Amniotic stem cell (primary cell): Measurements from ENCODE around the gene REC8.

Experiments used
- DNase-seq: peaks from one replicate; lab custom pipeline; 2025; lab: John Stamatoyannopoulos, UW

The REC8 gene

DNA sequence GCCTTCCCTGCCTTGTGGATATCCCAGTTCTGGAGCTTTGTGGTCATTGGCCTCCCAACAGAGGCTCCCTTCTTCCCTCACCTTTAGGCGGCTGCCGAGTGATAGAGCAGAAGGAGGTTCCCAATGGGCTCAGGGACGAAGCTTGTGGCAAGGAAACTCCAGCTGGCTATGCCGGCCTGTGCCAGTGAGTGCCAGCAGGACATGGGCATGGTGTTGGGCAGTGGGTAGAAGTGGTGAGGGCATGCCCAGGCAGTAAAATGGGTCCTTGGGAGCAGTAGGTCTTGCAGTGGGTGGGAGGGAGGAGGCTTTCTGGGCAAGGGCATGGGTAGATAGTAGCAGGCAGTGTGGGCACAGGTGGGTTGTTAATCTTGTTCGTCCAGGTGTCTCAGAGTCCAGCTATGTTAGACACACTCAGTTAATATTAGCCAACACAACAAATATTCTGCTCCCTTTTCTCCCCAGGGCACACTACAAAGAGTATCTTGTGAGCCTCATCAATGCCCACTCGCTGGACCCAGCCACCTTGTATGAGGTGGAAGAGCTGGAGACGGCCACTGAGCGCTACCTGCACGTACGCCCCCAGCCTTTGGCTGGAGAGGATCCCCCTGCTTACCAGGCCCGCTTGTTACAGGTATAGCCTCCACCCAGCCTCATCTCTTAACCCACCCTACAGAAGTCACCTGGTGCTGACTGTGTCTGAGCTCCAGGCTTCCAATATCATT, 11.9 kb upstream of the REC8 start:
- DNase-seq, result no peak

DNA sequence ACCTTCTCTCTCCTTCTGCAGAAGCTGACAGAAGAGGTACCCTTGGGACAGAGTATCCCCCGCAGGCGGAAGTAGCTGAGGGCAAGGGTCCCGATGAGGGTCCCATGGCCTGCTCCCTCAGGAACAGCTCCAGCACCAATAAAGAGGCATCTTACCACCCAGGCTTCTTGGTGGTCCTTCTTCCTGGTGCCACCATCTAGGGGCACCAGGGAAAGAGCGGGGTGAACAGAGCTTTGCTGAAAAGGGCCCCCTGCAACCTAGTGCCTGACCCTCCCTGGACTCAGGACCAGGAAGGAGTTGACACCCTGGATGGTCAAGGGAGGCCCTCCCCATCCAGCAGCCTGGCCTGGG, 11.4 kb upstream of the REC8 start:
- DNase-seq, result no peak

GRCh38 chr14:24160850-24161804, 10.8 kb upstream of the REC8 start, which contains the start of gene IRF9:
Gene IRF9 (plus strand): TSS chr14:24161265. CDS start chr14:24162145, 880 bp downstream.
- peak; percentile 92 for DNase-seq

- DNase-seq, result no peak
Observed at GRCh38 chr14:24162093-24162492, 9.8 kb upstream of the REC8 start.

DNA sequence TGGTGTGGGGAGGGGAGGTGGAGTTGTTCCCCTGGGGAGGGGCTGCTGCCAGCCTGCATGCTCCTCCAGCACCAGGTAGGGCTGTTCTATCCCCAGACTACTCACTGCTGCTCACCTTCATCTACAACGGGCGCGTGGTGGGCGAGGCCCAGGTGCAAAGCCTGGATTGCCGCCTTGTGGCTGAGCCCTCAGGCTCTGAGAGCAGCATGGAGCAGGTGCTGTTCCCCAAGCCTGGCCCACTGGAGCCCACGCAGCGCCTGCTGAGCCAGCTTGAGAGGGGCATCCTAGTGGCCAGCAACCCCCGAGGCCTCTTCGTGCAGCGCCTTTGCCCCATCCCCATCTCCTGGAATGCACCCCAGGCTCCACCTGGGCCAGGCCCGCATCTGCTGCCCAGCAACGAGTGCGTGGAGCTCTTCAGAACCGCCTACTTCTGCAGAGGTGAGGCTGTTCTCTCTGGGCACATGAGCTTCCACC, 7.3 kb upstream of the REC8 start:
- DNase-seq, result no peak

GRCh38 chr14:24165785-24166184, 6.1 kb upstream of the REC8 start:
- DNase-seq, result no peak

DNA sequence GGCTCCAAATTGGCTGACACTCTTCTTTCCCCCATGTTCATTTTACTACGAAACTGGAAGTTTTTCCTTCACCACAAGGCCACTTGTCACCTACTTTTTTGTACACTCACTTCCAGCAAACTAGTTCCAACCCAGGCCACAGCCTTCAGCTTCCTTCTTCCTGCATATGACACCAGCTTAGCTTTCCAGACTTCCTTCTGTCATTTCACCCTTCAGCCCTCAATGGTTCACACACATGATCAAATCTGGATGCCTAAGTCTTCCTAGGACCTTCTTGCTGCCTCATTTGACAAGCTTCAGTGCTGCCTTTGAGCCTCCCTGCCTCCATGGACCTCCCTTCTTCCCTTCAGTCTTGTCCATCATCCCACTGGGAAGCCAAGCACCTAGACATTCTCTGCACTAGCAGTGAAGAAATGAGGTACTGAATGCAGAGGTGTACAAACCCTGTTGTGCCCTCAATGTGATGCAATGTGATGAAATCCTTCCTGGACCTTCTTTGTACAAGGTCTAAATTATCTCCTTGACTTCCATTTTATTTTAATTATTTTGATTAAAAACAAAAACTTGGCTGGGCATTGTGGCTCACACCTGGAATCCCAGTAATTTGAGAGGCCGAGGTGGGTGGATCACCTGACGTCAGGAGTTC, 4.3 kb upstream of the REC8 start:
- no peak for DNase-seq

- no peak for DNase-seq
Observed at GRCh38 chr14:24172261-24172860, 481 bp downstream of the REC8 start.

DNA sequence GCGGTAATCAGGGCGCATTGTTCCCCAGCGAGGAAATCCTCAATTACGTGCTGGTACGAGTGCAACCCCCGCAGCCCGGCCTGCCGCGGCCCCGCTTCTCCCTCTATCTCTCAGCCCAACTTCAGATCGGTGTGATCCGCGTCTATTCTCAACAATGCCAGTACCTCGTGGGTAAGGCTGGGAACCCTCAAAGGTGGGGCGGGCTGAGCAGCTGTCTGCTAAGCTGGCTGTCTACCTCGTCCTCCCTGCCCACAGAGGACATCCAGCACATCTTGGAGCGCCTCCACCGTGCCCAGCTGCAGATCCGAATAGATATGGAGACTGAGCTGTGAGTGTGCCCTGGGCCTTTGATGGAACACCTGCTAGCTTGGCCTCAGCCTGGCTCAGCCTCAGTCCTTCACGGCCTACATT, 996 bp downstream of the REC8 start:
- DNase-seq, result no peak

DNA sequence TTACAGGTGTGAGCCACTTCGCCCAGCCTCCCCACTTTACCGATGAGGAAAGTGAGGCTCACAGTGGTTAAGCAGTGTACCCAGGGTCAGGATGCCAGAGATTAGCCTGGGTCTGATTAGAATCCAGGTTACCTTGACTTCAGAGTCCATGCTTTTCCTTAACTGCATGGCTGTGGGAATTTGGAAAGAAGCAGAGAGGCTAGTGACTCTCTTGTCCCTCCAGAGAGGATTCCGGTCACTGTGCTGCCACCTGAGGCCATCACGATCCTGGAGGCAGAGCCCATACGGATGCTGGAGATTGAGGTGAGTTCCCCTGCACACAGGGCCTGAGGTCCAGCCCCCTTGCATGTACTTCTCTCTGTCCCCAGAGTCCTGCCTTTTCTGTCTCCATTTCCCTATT, 4.7 kb downstream of the REC8 start:
- DNase-seq, result no peak

GRCh38 chr14:24177041-24177825, 5.4 kb downstream of the REC8 start:
- no peak for DNase-seq

GRCh38 chr14:24177891-24178290, 6.0 kb downstream of the REC8 start:
- no peak for DNase-seq

GRCh38 chr14:24178399-24179178, 6.7 kb downstream of the REC8 start:
- no peak for DNase-seq

DNA sequence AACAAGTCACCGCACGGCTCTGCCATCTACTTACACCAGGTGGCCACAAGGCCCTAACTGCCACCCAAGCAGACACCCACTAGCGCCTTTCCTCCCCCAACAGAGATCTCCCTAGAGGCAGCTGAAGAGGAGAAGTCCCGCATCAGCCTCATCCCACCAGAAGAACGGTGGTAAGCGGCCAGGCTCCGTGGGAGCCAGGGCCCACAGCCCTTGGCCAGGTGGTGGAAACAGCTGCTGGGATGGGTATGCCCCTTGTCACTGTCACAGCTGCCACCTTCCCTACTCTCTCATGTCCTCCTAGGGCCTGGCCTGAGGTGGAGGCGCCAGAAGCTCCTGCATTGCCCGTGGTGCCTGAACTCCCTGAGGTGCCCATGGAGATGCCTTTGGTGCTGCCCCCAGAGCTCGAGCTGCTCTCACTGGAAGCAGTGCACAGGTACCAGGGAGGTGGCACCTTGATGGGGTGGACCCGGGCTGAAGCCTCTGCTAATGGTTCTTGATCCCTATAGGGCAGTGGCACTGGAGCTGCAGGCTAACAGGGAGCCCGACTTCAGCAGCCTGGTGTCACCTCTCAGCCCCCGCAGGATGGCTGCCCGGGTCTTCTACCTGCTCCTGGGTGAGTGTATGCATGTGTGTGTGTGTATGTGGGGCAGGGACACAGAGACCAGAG, 7.5 kb downstream of the REC8 start:
- no peak for DNase-seq

DNA sequence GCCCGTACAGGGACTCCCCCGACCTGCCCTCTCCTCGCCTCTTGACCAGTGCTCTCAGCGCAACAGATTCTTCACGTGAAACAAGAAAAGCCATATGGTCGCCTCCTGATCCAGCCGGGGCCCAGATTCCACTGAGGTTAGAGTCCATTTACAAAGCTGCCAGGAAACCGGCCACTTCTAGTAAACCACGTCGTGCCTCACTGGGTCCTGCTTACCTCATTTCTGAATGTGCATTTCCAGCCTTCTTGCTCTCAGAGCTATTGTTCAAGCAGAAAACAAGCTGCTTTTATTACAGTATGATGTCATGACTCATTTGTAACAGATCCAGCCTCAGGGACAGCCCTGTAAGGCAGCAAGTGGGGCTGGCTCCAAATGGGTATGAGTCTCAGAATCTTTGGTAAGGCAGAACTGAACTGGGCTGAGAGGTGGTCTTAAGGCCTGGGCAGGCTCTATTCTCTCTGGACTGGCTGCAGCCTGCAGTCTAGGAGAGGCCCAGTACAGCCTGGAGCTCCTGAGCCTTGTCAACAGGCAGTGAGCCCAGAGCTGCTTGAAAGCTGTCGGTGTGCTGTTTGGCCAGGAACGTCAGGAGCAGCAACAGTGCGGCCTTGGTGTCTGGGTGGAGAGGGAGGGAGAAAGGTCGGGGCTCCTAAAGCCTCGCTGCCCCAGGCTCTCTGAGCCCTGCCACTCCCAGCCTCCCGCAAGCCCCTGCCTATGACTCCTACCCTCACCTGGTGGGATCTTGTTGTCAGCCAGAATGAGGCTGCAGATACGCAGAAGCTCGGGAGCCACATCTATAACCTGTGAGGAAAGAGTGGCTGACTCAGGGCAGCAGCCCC, 8.3 kb downstream of the REC8 start:
- peak; percentile 12 for DNase-seq

- no peak for DNase-seq
Observed at GRCh38 chr14:24181371-24182077, 9.6 kb downstream of the REC8 start.

- no peak for DNase-seq
Observed at GRCh38 chr14:24182110-24182882, 10.4 kb downstream of the REC8 start.
